ENCODE data around the gene FGF12.

- TF ChIP-seq CTCF (IDR thresholded peaks at IDR 0.05) (no peak), POLR2A (IDR thresholded peaks at IDR 0.05) (no peak)
Observed at GRCh38 chr3:192516820-192517219, 210.5 kb downstream of the FGF12 start.
